HG03095 (cell line): ENCODE results near the gene IPCEF1.
"Not testable (repeated sequence)": the region's sequence is repeated elsewhere in the genome, so short reads cannot be mapped to it uniquely, and the experiment has no call there.

Experiments used
- ATAC-seq: cut with Tn5 transposase; IDR thresholded peaks from one replicate; pipeline ENCODE4 v1.9.1; 2021; ENCODE audit warnings: moderate library complexity; ENCODE audit not compliant: unreplicated experiment

The IPCEF1 gene

GRCh38 chr6:154249499-154250298, 106.9 kb downstream of the IPCEF1 start:
- ATAC-seq = peak; percentile 63

- peak; percentile 38 for ATAC-seq
These were observed 109.3 kb downstream of the IPCEF1 start for GRCh38 chr6:154247119-154247861.

GRCh38 chr6:154246723-154247118, 109.9 kb downstream of the IPCEF1 start:
- ATAC-seq = no peak

GRCh38 chr6:154245506-154245905, 111.1 kb downstream of the IPCEF1 start:
- ATAC-seq = no peak

GRCh38 chr6:154243793-154244750, 112.5 kb downstream of the IPCEF1 start:
- no peak for ATAC-seq

GRCh38 chr6:154242617-154243357, 113.8 kb downstream of the IPCEF1 start:
- no peak for ATAC-seq

- ATAC-seq = no peak
These were observed 115.0 kb downstream of the IPCEF1 start for GRCh38 chr6:154241581-154241980.

- ATAC-seq = not testable (repeated sequence)
These were observed 115.5 kb downstream of the IPCEF1 start for GRCh38 chr6:154241061-154241460.

- ATAC-seq = no peak
These were observed 117.2 kb downstream of the IPCEF1 start for GRCh38 chr6:154239392-154239791.

GRCh38 chr6:154238831-154239230, 117.8 kb downstream of the IPCEF1 start:
- ATAC-seq = no peak

GRCh38 chr6:154236646-154237301, 119.8 kb downstream of the IPCEF1 start:
- no peak for ATAC-seq

- ATAC-seq = peak; percentile 56
These were observed 122.4 kb downstream of the IPCEF1 start for GRCh38 chr6:154234019-154234772.

- no peak for ATAC-seq
These were observed 123.2 kb downstream of the IPCEF1 start for GRCh38 chr6:154233383-154233782.

GRCh38 chr6:154232013-154232910, 124.3 kb downstream of the IPCEF1 start:
- ATAC-seq = no peak

GRCh38 chr6:154230910-154231595, 125.5 kb downstream of the IPCEF1 start:
- no peak for ATAC-seq

GRCh38 chr6:154230393-154230792, 126.2 kb downstream of the IPCEF1 start:
- ATAC-seq = no peak

- peak; percentile 66 for ATAC-seq
These were observed 126.8 kb downstream of the IPCEF1 start for GRCh38 chr6:154229786-154230185.

- no peak for ATAC-seq
These were observed 128.1 kb downstream of the IPCEF1 start for GRCh38 chr6:154228521-154228905.
